NB4 (cell line): ENCODE data around the gene VASH1.

ENCODE experiments used
- CTCF ChIP-seq: IDR thresholded peaks from one replicate; pipeline ENCODE4 v1.5.1; 2012; ENCODE audit warnings: low read depth, low read length
- POLR2A ChIP-seq: IDR thresholded peaks from 2 replicates; pipeline ENCODE4 v1.6.1; 2011; ENCODE audit warnings: mild to moderate bottlenecking; ENCODE audit not compliant: insufficient read length; ENCODE audit errors: extremely low read depth
- TF ChIP-seq, protein P1 (sequence below): IDR thresholded peaks from 2 replicates; pipeline ENCODE4 v1.6.1; 2011; ENCODE audit warnings: low read depth, low read length

DNA sequence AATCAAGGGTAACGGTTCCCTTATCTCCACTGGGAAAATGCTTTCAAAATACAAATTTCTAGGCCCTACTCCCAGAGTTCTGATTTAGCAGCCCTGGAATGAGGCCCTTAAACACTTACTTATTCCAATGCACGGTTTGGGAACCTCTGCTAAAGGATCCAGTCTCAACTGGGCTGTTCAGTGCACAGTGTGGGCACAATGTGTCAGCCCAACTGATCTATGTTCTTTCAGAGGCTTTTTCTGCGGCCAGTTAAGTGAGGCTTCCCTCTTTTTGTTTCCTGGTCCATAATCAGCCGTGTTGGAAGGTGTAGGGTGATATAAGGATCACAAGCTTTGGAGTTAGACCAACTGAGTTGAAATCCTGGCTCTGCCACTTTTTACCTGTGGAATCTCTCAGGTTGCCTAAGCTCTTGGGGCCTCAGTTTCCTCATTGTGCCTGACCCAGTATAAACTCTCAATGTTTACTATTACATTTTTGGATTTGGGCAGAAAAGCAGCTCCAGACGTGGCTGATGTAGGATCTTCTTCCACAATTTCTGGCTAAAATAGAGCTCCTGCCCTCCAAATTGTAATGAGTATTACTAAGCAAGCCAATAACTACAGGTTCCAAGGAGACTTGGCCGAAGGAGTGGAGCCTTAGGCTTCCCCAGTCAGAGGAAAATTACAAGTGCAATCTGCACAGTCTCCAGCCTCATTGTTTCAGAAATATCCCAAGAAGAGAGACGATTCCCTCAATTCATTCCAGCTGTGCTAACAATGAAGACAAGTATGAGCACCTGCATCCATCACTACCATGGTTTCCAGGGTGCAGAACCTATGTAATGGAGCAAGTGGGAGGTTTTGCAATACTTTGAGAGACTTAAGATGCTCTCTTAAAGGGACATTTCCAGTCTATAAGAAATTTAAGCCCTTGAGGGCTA is 53.7 kb downstream of the VASH1 start:
- no peak for TF ChIP-seq CTCF
- TF ChIP-seq, protein P1, sequence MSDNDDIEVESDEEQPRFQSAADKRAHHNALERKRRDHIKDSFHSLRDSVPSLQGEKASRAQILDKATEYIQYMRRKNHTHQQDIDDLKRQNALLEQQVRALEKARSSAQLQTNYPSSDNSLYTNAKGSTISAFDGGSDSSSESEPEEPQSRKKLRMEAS, result no peak
- no peak for TF ChIP-seq POLR2A
